HG02759 (cell line): ENCODE measurements around the gene CENPM.

Experiments
- ATAC-seq: cut with Tn5 transposase; IDR thresholded peaks from one replicate; pipeline ENCODE4 v1.9.1; 2021; ENCODE audit warnings: mild to moderate bottlenecking, moderate library complexity; ENCODE audit not compliant: unreplicated experiment

Gene CENPM

DNA sequence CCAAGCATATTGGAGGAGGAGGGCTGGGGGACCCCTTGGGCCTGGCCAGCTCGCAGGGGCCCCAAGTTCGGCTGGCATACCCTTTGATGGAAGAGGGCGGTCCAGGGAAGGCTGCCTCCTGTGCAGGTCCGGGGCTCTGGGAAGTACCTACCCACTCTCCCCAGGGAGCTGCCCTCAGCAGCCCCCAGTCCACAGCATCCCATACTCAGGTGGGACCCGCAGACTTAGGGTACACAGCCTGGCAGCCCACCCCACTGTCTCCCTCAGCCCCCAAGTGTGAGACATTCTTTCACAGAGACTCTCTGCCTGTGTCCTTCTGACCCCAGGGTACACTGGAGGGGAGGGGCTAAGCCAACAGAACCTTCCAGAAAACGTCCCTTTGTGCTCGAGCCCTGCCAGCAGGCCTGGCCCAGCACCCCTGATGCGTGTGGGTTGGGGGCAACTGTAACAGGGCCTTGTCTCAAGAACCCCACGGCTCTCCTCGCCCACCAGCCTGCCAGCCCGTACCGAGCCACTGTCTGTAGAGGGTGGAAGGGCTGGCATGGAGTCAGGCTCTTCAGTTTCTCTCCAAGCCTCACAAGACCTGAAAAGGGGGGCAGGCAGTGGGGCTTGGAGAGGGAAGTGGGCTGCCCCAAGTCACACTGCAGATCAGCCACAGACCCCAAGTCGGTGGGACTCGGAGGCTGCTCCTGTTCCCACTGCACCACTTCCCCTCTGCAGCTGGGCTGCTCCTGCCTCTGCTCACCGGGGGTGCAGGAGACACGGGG is 13.4 kb downstream of the CENPM start:
- ATAC-seq: no peak

DNA sequence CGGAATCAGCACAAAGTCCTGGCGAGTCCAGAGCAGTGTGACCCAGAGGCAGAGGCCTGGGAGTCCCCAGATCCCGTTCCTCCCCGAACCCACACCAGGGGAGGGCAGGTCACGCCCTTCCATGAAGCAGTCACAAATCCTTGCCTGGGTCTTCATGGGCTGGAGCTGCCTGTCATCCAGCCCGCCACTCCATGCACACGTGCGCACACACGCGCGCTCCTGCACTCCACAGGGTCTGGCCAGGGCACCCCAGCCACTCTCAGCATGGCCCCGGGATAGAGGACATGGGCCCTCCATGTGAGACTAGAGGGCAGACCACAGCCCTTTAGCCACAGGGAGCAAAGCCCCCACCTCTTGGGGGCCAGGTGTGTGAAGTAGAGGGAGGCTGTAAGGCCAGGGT is 14.6 kb downstream of the CENPM start:
- no peak for ATAC-seq

DNA sequence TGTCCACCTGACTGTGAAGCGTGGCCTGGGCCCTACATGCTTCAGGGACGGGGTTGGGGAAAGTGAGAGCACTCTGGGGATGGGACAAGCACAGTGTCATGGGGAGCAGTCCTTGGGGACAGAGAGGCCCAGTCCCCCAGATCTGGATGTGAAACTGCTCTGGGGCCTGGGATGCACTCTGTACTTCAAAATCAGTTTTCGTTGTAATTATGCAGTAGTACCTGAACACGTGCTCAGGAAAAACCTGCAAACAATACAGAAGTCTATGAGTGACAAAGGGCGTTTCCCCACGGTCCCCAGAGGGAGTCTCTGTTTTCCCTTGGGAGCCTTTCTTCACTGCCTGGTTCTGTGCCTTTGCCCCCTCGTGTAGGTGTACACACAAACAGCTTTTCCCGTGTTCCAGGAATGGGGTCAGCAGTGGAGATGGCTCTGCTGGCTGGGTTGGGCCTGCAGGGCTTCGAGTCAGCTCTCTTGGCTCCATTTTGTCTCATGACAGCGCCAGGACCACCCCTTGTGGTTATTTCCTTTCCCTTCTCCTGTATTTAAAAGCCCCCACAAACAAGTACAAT is 15.2 kb downstream of the CENPM start:
- no peak for ATAC-seq

DNA sequence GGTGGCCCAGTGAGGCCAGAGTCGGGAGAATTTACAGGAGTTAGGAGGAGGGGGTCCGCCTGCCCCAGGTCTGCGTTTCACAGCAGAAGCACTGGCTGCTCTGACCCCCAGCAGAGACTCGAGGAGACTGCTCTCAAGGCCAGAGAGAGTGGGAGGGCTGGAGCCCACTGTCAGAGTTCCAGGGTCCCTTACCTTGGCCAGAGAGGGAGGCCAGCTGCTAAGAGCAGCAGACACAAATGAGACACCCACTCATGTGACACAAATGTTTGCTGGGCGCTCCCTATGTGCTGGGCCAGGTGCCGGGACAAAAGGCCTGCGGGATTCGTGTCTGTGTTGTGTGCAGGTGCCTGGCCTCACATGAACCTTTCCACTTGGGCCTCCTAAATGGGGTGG is 17.5 kb downstream of the CENPM start:
- ATAC-seq: no peak

DNA sequence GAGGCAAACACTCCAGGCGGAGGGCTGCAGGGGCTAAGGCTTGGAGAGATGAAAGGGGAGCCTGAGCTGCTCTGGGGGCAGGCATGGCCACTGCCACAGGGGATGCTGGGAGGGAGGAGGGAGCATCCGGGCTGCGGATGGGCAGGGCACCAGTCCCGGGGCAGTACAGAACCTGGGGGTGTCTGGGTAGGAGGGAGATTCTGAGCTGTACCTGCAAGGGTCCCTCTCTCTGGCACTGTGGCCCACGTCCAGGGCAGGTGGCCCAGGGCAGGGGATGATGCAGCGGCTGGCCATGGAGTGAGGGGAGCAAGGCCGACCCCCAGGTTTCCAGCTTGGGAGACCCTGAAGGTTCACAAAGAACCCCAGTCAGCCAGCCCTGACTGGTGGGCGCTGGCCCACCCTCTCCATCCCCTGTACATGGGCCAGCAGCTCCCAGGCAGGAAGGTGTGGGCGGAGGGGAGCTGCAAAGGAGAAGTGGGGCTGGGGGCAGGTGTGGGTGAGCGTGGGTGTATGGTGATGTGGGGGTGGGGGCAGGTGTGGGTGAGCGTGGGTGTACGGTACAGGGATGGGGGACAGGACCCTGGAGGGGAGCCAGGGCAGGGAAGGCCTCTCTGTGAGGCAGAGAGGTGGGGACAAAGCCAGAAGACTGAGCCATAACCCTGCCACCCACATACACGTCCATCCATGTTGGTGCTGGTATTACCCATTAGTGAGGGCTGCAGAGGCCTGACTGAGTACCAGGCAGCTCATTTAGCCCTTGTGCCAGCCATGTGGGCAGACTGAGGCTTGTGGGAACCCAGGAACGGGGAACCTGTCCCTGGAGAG is 18.1 kb downstream of the CENPM start:
- ATAC-seq: no peak

DNA sequence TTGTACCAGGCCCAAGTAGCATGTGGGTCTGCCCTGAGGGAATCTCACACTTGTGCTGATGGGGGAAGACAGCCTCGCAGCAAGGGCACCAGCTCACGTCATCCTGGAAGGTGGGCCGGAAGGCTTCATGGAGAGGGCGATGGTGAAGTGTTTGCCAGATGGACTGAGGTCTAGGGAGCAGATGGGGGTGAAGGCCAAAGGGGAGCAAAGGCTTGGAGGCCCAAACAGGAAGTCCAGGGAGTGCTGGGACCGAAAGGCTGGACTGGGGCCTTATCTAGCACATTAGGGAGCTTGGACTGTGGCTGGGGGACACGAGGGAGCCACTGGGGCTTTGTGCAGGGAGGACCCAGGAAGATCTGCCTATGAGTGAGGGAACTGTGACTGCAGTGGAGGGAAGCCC is 19.1 kb downstream of the CENPM start:
- ATAC-seq: no peak

DNA sequence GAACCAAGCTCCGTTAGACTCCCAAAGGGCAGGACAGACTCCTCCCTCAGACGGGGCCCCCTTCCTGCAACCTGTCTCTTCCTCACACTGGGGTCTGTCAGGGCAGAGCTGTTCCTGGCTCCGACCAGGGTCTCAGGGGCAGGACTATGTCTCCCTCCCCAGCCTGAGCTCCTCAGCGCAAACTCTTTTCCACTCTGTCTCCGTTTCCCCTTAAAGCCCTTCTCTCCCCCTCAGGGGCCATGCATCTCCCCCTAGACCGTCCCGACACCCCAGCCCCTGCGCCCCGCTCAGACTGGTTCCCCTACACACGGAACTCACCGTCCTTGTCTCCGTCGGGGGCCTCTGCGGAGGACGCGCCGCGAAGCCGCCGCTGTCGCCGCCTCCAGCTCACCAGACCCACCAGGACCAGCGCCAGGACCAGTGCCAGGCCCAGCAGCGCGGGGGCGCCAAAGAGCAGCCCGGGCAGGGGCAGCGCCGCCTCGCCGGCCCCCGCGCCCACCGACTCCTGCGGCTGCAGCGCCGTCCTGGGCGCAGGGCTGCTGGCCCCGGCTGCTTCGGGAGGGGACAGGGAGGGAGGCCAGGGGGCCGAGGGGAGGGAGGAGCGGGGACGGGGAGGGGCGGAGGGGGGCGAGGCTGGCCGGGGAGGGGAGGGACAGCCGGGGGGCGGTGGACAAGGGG is 21.0 kb downstream of the CENPM start:
- ATAC-seq: peak; percentile 39

DNA sequence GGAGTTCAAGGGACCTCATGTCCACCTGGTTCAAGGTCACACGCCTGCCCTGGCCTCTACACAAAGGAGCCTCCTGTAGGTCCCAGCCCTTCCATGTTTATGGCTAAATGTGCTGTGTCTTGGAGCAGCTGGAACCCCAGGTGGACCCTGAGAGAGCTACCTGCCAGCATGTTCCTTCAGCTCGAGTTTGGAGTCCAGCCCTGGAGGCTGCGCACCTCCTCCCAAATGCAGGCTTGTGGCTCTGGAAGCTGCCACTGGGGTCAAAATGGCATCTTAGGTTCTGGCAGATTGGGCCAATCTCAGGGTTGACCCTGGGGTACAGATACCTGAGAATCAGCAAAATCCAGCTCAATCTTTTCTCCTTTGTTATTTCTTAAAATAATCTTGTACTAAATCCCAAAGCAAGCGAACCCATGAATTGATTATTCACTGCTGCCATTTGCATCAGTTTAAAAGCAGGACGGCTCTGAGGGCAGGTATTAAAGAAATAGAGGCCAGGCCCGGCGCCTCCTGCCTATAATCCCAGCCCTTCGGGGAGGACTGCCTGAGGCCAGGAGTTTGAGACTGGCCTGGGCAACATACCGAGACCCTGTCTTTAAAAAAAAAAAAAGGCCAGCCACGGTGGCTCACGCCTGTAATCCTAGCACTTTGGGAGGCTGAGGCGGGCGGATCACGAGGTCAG is 23.2 kb downstream of the CENPM start:
- no peak for ATAC-seq

DNA sequence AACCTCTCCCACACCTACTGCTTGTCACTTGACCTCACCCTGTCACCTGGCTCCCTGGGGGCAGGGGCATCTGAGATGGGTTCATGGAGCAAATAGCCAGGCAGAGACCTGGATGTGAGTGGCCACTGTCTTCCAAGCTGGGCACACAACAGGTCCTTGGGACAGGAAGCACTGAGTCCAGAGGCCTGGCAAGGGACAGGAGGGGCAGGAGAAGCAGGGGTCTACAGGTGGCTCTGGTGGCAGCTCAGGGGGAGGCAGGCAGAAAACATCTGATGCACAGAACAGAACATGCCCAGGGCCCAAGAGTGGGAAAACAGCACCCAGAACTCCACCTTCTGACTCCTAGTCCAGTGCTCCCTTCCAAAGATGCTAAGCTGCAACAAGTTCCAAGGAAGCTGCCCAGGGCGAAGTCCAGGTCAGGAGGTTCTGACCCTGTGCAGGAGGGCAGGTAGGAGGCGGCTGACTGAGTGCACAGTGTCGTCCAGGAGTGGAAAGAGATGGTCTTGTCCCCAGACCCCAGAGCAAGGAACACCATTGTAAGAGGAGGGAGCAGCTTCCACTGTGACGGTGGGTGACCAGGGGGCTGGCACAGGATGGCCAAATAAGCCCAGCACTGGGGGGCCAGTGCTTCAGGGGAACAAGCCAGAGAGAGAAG is 23.9 kb downstream of the CENPM start:
- no peak for ATAC-seq

DNA sequence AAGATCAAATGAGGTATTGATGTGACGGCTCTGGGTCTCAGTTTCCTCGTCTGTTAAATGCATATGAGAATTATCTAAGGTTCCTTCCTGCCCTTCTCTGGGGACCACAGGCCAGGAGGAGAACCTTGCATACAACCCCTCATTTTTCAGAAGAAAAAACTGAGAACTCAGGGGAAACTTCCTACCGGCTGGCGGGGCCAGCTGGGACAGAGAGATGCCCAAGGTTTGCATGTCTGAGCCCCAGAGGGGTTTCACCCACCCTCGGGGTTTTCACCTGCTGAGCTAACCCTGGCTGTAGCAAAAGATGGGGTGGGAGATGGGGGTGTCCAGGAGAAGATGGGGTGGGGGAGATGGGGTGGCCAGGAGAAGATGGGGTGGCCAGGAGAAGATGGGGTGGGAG is 24.6 kb downstream of the CENPM start:
- ATAC-seq: no peak

DNA sequence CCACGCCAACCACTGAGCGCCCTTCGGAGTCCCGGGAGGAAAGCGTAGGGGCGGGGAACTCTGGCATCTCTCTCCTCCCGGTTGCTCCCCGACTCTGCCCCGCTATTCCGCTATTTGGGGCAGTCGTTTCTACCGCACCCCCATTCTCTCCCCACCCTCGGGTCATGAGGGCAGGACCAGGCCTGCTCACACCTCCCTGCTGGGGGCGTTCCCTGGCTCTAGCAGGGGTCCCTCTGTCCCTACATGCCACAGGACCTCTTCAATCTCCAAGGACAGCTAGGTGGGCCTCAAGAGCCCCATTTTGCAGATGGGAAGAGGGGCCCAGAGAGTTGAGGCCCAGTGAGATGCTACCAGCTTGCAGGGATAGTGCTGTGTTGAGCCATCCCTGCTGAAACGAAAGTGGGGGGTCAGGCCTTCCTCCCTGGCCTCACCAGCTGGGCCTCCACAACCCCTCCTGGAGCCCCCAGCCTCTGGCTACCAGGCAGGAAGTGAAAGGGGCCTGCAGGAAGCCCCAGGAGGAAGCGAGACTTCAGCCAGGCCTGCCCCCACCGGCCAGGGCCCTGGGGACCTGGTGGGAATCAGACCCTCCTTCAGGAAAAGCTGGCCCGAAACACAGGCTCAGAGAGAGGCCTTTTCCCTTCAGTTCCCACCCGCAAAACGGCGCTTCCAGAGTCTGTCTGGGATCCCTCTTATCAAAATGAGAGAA is 26.5 kb downstream of the CENPM start:
- peak; percentile 25 for ATAC-seq

DNA sequence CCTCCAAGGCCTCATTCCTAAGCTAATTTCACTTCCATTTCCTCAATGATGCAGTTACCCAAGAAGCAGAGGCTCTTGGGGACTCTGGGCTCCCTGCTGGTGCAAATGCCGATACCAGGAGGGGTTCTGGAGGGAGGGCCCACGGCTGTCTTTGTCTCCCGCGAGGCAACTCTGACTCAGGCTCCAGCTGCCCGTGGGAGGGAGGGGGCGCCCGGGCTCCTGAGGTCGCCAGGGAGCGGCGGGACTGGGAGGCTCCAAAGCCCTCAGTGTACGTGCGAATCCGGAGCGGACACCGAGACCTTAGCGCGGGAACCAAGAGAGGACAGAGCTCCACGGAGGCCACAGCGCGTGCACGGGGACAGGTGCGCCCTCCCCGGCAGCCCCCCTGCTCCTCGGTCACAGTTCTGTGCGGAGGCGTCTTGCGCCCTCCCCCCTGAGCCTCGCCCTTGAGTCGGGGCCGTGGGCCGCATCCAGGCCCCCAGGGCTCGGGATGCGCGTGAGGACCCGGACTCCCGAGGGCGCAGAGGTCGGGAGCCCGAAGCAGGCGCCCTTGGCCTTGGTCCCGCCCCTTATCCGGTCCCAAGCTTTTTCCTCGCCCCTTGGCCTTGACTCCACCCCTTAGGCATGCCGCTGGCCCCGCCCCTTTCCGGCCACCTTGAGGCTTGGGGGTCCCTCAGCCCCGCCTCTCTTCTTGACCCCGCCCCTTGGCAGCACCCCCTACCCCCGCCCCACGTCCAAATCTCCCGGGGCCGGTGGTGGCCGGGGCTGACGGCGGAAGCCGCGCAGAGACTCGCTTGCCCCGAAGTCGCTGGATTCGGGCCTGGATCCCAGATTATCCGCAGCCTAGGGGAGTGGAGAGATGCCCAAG is 27.4 kb downstream of the CENPM start:
- peak; percentile 55 for ATAC-seq

DNA sequence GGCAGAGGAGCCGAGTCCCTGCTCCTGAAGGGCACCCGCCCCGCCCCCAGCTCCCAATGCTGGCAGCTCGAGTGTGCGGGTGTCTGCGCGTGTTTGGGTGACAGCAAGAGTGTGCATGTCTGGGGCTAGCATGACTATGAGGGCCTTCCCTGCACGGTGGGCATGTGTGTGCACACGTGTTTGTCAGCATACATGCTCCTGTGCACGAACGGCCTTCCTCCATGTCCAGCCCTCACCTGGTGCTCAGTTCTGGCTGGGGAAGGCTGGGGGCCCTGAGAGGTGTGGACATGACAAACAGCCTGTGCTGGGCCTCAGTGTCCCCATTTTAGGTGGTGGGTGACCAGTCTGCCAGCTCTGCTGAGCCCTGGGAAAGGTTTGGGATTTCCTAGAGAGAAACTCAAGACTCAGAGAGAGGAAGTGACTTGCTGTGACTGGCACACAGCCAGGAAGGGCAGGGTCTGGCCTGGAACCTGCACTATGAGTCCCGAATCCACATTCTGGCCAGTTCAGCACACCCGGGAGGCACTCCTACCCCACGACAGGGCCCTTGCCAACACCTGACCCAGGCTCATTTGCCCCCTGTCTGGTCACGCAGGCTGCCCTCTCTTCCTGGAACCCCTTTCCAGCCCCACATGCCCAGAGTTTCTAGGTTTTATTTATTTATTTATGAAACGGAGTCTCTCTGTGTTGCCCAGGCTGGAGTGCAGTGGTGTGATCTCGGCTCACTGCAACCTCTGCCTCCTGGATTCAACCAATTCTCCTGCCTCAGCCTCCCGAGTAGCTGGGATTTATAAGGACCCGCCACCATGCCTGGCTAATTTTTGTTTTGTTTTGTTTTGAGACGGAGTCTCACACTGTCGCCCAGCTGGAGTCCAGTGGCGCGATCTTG is 28.8 kb downstream of the CENPM start:
- no peak for ATAC-seq

DNA sequence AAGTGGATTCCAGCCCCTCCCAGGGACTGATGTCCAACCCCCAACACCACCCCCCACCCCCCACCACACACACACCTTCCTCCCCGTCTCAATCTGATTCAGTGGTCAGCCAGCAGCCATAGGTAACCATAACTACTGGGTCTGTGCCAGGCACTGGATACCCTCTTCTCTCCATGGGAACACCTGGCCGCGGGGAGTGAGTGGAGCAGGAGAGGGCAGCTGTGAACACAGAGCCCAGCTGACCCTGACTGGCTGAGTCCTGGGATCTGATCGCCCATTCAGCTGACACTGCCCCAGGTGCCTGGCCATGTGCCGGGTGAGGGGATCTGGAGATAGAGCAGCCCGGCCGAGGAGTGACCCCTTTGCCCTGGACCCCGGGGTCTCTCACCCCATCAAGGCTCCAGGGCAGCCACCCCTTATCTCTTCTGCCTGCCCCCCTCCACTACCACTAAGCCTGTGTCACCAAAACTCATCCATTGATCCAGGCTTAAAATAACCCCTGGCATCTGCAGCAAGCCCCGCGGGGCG is 29.5 kb downstream of the CENPM start:
- no peak for ATAC-seq

DNA sequence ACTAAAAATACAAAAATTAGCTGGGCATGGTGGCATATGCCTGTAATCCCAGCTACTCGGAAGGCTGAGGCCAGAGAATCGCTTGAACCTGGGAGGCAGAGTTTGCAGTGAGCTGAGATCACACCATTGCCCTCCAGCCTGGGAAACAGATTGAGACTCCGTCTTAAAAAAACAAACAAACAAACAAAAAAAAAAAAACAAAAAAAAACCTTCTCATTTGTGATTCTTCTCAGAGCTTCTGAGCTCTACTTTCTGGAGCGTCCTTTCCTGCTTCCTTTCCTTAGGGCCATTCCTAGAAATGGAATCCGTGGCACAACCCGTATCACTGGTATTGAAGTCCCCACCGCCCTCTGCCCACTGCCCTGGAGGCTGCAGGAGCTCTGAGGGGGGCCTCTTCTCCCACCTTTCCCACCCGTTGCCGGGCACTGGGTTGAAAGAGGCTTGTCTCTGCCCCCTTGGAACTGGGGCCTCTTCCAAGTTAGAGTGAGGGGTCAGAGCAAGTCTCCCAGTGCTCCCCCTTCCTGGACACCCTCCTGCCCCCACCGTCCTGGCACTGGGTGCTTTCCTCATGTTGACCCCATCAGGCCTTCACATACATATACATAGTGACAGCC is 30.1 kb downstream of the CENPM start:
- ATAC-seq: no peak

DNA sequence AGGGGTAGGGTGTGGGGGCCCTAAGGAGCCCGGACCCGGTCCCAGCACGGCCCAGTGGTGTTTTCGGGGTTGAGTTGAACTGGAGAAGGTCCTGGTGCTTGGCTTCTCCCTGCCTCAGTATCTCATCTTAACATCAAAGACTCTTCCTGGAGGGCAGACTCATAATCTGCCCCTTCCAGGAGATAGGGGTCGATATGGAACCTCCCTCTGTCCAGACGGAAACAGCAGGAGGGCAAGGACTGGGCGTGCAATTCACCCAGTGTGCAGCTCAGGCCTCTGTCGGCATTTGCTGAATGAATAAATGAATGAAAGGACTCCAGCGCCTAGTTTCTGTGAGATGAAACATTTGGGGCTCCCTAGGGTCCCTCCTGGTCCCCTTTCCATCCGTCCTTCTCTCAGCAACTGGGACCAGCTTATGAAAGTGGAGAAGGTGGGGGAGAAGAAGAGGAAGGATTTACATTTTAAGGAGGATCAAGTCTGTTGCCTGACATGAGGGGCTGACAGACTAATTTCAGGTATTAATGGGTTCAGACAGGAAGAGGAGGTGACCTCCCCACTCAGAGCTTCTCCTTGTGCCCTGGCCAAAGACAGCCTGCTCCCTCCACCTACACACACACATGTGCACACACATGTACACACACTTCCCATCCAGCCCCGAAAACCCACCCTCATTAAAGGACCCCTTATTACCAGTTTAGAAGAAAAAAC is 31.0 kb downstream of the CENPM start:
- ATAC-seq: no peak
